WTC11 (cell line): Measurements from ENCODE around the gene IDUA. TPM values are rescaled to one million over a fixed set of nuclear protein-coding genes. Genes with fewer than 3 reads are reported as not detected.

ENCODE experiments used
- ATAC-seq: fragments of 200-7000 bp; cut with Tn5 transposase; 2 replicates; pipeline ENCODE4 v1.10.0; 2021; ENCODE audit warnings: mild to moderate bottlenecking, moderate library complexity
- CTCF ChIA-PET: fragments of 300-600 bp; sonication (Branson Sonifier 250); formaldehyde crosslinking; loops from one replicate; lab custom pipeline; 2021; ENCODE audit warnings: antibody characterized with exemption; lab: Charles Lee
- POLR2A ChIA-PET: fragments of 350-600 bp; sonication (Branson Sonifier 250); formaldehyde crosslinking; loops from one replicate; lab custom pipeline; 2021; ENCODE audit warnings: antibody characterized with exemption; lab: Charles Lee
- DNase-seq: peaks from one replicate; pipeline ENCODE4 v3.0.0; 2021; ENCODE audit warnings: low spot score
- H3K27ac Mint-ChIP-seq: 2 replicates; pipeline ENCODE4 v1.8.0; 2021; ENCODE audit warnings: mixed read lengths
- H3K27me3 Mint-ChIP-seq: 2 replicates; pipeline ENCODE4 v1.8.0; 2021; ENCODE audit warnings: low read depth, mild to moderate bottlenecking, moderate library complexity, mixed read lengths
- H3K36me3 Mint-ChIP-seq: 2 replicates; pipeline ENCODE4 v1.8.0; 2021; ENCODE audit warnings: mixed read lengths
- H3K4me1 Mint-ChIP-seq: 2 replicates; pipeline ENCODE4 v1.8.0; 2022; ENCODE audit warnings: mixed read lengths
- H3K4me3 Mint-ChIP-seq: 2 replicates; pipeline ENCODE4 v1.8.0; 2021; ENCODE audit warnings: mild to moderate bottlenecking, moderate library complexity, mixed read lengths
- H3K9me3 Mint-ChIP-seq: 2 replicates; pipeline ENCODE4 v1.8.0; 2021; ENCODE audit warnings: mixed read lengths
- ATF2 ChIP-seq: sonication (generic); formaldehyde crosslinking; IDR thresholded peaks from 2 replicates; pipeline ENCODE4 v1.8.1; 2022; ENCODE audit warnings: low read depth, missing genetic modification reagents, borderline replicate concordance
- ATF3 ChIP-seq: sonication (generic); formaldehyde crosslinking; conservative IDR thresholded peaks from 2 replicates; pipeline ENCODE4 v1.8.1; 2022; ENCODE audit warnings: mild to moderate bottlenecking, missing genetic modification reagents
- CREB1 ChIP-seq: sonication (generic); formaldehyde crosslinking; IDR thresholded peaks from 2 replicates; pipeline ENCODE4 v1.8.0; 2023; ENCODE audit warnings: mild to moderate bottlenecking, missing genetic modification reagents
- ESRRA ChIP-seq: sonication (generic); formaldehyde crosslinking; IDR thresholded peaks from 2 replicates; pipeline ENCODE4 v1.8.1; 2022; ENCODE audit warnings: mild to moderate bottlenecking, missing genetic modification reagents, borderline replicate concordance
- GTF2I ChIP-seq: fragments of 250-450 bp; sonication (Bioruptor Pico); conservative IDR thresholded peaks from 2 replicates; pipeline ENCODE4 v1.4.0; 2021; ENCODE audit warnings: mild to moderate bottlenecking
- HMGA2 ChIP-seq: fragments of 250-450 bp; sonication (Bioruptor Pico); IDR thresholded peaks from 2 replicates; pipeline ENCODE4 v1.4.0; 2021; ENCODE audit warnings: mild to moderate bottlenecking, moderate library complexity
- IRF2 ChIP-seq: sonication (generic); formaldehyde crosslinking; IDR thresholded peaks from 2 replicates; pipeline ENCODE4 v1.8.0; 2022; ENCODE audit warnings: low read depth, missing genetic modification reagents, borderline replicate concordance
- MYBL2 ChIP-seq: sonication (generic); formaldehyde crosslinking; IDR thresholded peaks from 2 replicates; pipeline ENCODE4 v1.8.1; 2023; ENCODE audit warnings: mild to moderate bottlenecking, moderate library complexity, missing genetic modification reagents
- NR3C1 ChIP-seq: sonication (generic); formaldehyde crosslinking; conservative IDR thresholded peaks from 2 replicates; pipeline ENCODE4 v1.8.1; 2023; ENCODE audit warnings: low read depth, mild to moderate bottlenecking, missing genetic modification reagents
- RORB ChIP-seq: fragments of 250-450 bp; sonication (Bioruptor Pico); IDR thresholded peaks from 2 replicates; pipeline ENCODE4 v1.9.0; 2021; ENCODE audit warnings: mild to moderate bottlenecking
- SMAD4 ChIP-seq: sonication (generic); formaldehyde crosslinking; IDR thresholded peaks from 2 replicates; pipeline ENCODE4 v1.8.0; 2022; ENCODE audit warnings: mild to moderate bottlenecking, missing genetic modification reagents
- SOX15 ChIP-seq: fragments of 250-450 bp; sonication (Bioruptor Pico); IDR thresholded peaks from 2 replicates; pipeline ENCODE4 v1.9.0; 2021; ENCODE audit warnings: mild to moderate bottlenecking
- TCF7 ChIP-seq: sonication (generic); formaldehyde crosslinking; IDR thresholded peaks from 2 replicates; pipeline ENCODE4 v1.8.0; 2022; ENCODE audit warnings: mild to moderate bottlenecking, low read depth, missing genetic modification reagents, moderate library complexity
- USF2 ChIP-seq: sonication (generic); formaldehyde crosslinking; IDR thresholded peaks from 2 replicates; pipeline ENCODE4 v1.8.1; 2023; ENCODE audit warnings: mild to moderate bottlenecking, missing genetic modification reagents, moderate library complexity
- total RNA-seq: library from RNA; stranded (reverse); gene quantifications from 3 replicates; pipeline ENCODE4 v1.2.3, GENCODE V29; 2021
- TF ChIP-seq, protein P1 (sequence below): fragments of 250-450 bp; sonication (Bioruptor Pico); IDR thresholded peaks from 2 replicates; pipeline ENCODE4 v1.9.0; 2021; ENCODE audit warnings: mild to moderate bottlenecking
- TF ChIP-seq, protein P2 (sequence below): sonication (generic); formaldehyde crosslinking; IDR thresholded peaks from 2 replicates; pipeline ENCODE4 v1.8.0; 2022; ENCODE audit warnings: mild to moderate bottlenecking, missing genetic modification reagents
- TF ChIP-seq, protein P3 (sequence below): fragments of 200-600 bp; IDR thresholded peaks from 2 replicates; pipeline ENCODE4 v1.8.0; 2022; ENCODE audit warnings: antibody characterized with exemption
- TF ChIP-seq, protein P4 (sequence below): sonication (generic); formaldehyde crosslinking; IDR thresholded peaks from 2 replicates; pipeline ENCODE4 v1.8.0; 2022; ENCODE audit warnings: mild to moderate bottlenecking, missing genetic modification reagents
- TF ChIP-seq, protein P5 (sequence below): sonication (generic); formaldehyde crosslinking; IDR thresholded peaks from 2 replicates; pipeline ENCODE4 v1.8.1; 2023; ENCODE audit warnings: mild to moderate bottlenecking, missing genetic modification reagents, borderline replicate concordance
- TF ChIP-seq, protein P6 (sequence below): sonication (generic); formaldehyde crosslinking; IDR thresholded peaks from 2 replicates; pipeline ENCODE4 v1.8.1; 2022; ENCODE audit warnings: low read depth, mild to moderate bottlenecking, moderate library complexity, missing genetic modification reagents, borderline replicate concordance

IDUA gene
- total RNA-seq, 1 experiment from 2014 or later: 8.7 TPM

DNA sequence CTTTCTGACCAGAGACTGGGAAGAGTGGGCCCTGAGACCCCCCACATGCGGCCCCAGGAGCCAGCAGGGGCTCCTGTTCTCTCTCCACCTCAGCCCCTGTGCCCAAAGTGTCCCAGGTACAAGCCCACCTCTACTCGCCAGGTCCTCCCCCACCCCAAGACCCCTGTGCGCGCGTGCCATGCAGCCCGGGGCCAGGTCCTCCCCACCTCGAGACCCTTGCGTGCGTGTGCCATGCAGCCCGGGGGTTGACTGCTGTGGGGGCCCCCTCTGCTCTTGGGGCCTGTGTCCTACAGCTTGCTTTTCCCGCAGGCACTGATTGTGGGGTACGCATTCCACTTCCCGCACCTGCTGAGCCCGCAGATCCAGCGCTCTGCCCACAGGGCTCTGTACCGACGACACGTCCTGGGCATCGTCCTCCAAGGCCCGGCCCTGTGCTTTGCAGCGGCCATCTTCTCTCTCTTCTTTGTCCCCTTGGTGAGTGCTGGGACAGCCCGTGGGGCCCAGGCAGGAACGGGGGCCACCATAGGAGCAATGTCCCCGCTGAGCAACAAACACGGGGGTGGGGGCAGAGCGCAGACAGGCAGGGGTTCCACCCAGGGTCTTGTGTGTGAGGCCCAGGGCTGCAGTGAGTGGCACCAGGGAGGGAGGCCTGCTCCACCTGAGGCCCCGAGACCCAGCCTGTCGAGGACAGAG, 33.8 kb upstream of the IDUA start:
- no peaks in the 10 kb centered on the region for H3K4me1 Mint-ChIP-seq
- H3K9me3 Mint-ChIP-seq: no peaks in the 10 kb centered on the region
- no peak overlapping the region for H3K27ac Mint-ChIP-seq
- no peak overlapping the region for H3K4me3 Mint-ChIP-seq
- TF ChIP-seq USF2 (CRISPR knock-in tag): no peak
- no peak for TF ChIP-seq MYBL2 (CRISPR knock-in tag)
- no peak for TF ChIP-seq GTF2I
- no peak for TF ChIP-seq RORB
- no peak for TF ChIP-seq ATF2
- TF ChIP-seq, protein P1, sequence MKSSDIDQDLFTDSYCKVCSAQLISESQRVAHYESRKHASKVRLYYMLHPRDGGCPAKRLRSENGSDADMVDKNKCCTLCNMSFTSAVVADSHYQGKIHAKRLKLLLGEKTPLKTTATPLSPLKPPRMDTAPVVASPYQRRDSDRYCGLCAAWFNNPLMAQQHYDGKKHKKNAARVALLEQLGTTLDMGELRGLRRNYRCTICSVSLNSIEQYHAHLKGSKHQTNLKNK (CRISPR knock-in tag): no peak
- no peak for TF ChIP-seq SMAD4 (CRISPR knock-in tag)
- TF ChIP-seq, protein P2, sequence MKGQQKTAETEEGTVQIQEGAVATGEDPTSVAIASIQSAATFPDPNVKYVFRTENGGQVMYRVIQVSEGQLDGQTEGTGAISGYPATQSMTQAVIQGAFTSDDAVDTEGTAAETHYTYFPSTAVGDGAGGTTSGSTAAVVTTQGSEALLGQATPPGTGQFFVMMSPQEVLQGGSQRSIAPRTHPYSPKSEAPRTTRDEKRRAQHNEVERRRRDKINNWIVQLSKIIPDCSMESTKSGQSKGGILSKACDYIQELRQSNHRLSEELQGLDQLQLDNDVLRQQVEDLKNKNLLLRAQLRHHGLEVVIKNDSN (CRISPR knock-in tag): no peak
- TF ChIP-seq, protein P3, sequence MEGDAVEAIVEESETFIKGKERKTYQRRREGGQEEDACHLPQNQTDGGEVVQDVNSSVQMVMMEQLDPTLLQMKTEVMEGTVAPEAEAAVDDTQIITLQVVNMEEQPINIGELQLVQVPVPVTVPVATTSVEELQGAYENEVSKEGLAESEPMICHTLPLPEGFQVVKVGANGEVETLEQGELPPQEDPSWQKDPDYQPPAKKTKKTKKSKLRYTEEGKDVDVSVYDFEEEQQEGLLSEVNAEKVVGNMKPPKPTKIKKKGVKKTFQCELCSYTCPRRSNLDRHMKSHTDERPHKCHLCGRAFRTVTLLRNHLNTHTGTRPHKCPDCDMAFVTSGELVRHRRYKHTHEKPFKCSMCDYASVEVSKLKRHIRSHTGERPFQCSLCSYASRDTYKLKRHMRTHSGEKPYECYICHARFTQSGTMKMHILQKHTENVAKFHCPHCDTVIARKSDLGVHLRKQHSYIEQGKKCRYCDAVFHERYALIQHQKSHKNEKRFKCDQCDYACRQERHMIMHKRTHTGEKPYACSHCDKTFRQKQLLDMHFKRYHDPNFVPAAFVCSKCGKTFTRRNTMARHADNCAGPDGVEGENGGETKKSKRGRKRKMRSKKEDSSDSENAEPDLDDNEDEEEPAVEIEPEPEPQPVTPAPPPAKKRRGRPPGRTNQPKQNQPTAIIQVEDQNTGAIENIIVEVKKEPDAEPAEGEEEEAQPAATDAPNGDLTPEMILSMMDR: no peak
- TF ChIP-seq, protein P4, sequence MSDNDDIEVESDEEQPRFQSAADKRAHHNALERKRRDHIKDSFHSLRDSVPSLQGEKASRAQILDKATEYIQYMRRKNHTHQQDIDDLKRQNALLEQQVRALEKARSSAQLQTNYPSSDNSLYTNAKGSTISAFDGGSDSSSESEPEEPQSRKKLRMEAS (CRISPR knock-in tag): no peak
- TF ChIP-seq, protein P5, sequence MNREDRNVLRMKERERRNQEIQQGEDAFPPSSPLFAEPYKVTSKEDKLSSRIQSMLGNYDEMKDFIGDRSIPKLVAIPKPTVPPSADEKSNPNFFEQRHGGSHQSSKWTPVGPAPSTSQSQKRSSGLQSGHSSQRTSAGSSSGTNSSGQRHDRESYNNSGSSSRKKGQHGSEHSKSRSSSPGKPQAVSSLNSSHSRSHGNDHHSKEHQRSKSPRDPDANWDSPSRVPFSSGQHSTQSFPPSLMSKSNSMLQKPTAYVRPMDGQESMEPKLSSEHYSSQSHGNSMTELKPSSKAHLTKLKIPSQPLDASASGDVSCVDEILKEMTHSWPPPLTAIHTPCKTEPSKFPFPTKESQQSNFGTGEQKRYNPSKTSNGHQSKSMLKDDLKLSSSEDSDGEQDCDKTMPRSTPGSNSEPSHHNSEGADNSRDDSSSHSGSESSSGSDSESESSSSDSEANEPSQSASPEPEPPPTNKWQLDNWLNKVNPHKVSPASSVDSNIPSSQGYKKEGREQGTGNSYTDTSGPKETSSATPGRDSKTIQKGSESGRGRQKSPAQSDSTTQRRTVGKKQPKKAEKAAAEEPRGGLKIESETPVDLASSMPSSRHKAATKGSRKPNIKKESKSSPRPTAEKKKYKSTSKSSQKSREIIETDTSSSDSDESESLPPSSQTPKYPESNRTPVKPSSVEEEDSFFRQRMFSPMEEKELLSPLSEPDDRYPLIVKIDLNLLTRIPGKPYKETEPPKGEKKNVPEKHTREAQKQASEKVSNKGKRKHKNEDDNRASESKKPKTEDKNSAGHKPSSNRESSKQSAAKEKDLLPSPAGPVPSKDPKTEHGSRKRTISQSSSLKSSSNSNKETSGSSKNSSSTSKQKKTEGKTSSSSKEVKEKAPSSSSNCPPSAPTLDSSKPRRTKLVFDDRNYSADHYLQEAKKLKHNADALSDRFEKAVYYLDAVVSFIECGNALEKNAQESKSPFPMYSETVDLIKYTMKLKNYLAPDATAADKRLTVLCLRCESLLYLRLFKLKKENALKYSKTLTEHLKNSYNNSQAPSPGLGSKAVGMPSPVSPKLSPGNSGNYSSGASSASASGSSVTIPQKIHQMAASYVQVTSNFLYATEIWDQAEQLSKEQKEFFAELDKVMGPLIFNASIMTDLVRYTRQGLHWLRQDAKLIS (CRISPR knock-in tag): no peak
- TF ChIP-seq NR3C1 (CRISPR knock-in tag): no peak
- H3K36me3 Mint-ChIP-seq: no peaks in the 10 kb centered on the region
- no peaks in the 10 kb centered on the region for H3K27me3 Mint-ChIP-seq
- ChIA-PET POLR2A (no interaction called here), CTCF (no interaction called here)
- DNase-seq: no peak
- ATAC-seq: no peak

GRCh38 chr4:953574-953915, 33.3 kb upstream of the IDUA start:
- ATAC-seq (no peak), DNase-seq (no peak)
- no peaks in the 10 kb centered on the region for H3K4me1 Mint-ChIP-seq
- H3K27me3 Mint-ChIP-seq: no peaks in the 10 kb centered on the region
- CTCF ChIA-PET: no interaction called here
- H3K4me3 Mint-ChIP-seq: no peak overlapping the region
- H3K9me3 Mint-ChIP-seq: no peaks in the 10 kb centered on the region
- no peaks in the 10 kb centered on the region for H3K36me3 Mint-ChIP-seq
- H3K27ac Mint-ChIP-seq: no peak overlapping the region
- POLR2A ChIA-PET: no interaction called here
- no peak for TF ChIP-seq TCF7 (CRISPR knock-in tag)
- no peak for TF ChIP-seq ESRRA (CRISPR knock-in tag)
- TF ChIP-seq CREB1: no peak
- TF ChIP-seq IRF2 (CRISPR knock-in tag): no peak
- TF ChIP-seq NR3C1 (CRISPR knock-in tag): no peak
- no peak for TF ChIP-seq SOX15 (CRISPR knock-in tag)
- TF ChIP-seq ATF3 (CRISPR knock-in tag): no peak
- TF ChIP-seq, protein P6, sequence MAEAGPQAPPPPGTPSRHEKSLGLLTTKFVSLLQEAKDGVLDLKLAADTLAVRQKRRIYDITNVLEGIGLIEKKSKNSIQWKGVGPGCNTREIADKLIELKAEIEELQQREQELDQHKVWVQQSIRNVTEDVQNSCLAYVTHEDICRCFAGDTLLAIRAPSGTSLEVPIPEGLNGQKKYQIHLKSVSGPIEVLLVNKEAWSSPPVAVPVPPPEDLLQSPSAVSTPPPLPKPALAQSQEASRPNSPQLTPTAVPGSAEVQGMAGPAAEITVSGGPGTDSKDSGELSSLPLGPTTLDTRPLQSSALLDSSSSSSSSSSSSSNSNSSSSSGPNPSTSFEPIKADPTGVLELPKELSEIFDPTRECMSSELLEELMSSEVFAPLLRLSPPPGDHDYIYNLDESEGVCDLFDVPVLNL (CRISPR knock-in tag): no peak
- TF ChIP-seq, protein P3: no peak
- no peak for TF ChIP-seq HMGA2 (CRISPR knock-in tag)
